ENCODE results near the gene XRCC1. TPM values are rescaled to one million over a fixed set of nuclear protein-coding genes. Genes with fewer than 3 reads are reported as not detected.

The XRCC1 gene
- total and polyA plus RNA-seq, 9 of the 15 experiments (the other 6 are each of a cell fraction or from before 2014, with no cell fraction given) = 1.5 to 36.9 (median 24.9) TPM

DNA sequence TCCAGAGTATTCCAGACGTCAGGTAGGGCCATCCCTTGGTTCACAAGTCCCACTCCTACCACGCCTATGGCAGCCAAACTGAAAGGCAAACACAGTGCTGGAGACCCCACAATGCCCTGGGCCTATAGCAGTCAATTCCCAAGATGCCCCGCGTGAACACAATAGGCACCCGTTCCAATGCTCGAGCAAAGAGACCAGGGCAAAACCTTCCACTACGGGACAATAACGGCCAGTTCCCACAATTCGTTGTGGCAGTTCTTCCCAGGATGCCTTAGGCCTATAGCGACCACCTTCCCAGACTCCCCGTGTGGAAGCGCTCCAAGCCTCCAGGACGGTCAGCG, 43.6 kb upstream of the XRCC1 start (continued):
- TF ChIP-seq ZFP91 (CRISPR knock-in tag; IDR thresholded peaks at IDR 0.05) (no peak), PHF8 (IDR thresholded peaks at IDR 0.05; ENCODE audit: borderline replicate concordance, low read length) (no peak), ZNF586 (CRISPR knock-in tag; conservative IDR thresholded peaks at IDR 0.05) (no peak; the same call in 1 of the 2 replicates), PKNOX1 (IDR thresholded peaks at IDR 0.05) (peak; percentile 26; the same call in 1 of the 2 replicates), NFYB (IDR thresholded peaks at IDR 0.05; ENCODE audit: extremely low read depth, insufficient read length) (no peak), BCOR (IDR thresholded peaks at IDR 0.05) (no peak), CREM (IDR thresholded peaks at IDR 0.05; ENCODE audit: low read depth) (no peak), POLR3A (IDR thresholded peaks at IDR 0.05; ENCODE audit: borderline replicate concordance, extremely low read depth, insufficient read depth, insufficient read length) (no peak), ZNF146 (CRISPR knock-in tag; IDR thresholded peaks at IDR 0.05; ENCODE audit: unreplicated experiment) (no peak), HDGF (IDR thresholded peaks at IDR 0.05) (peak; percentile 67; the same call in 1 of the 2 replicates), BHLHE40 (IDR thresholded peaks at IDR 0.05; ENCODE audit: low read length) (no peak), ZNF282 (CRISPR knock-in tag; IDR thresholded peaks at IDR 0.05) (no peak), KLF13 (tag; IDR thresholded peaks at IDR 0.05; ENCODE audit: borderline replicate concordance, low read depth) (0 out of 2 replicates have a peak, but pooled peaks have one; percentile 13), ETV1 (tag; conservative IDR thresholded peaks at IDR 0.05; ENCODE audit: low read depth) (no peak), CBX8 (IDR thresholded peaks at IDR 0.05; ENCODE audit: borderline replicate concordance, extremely low read depth, low read depth, low read length, poor library complexity, severe bottlenecking) (no peak)
- TF ChIP-seq, protein P1, sequence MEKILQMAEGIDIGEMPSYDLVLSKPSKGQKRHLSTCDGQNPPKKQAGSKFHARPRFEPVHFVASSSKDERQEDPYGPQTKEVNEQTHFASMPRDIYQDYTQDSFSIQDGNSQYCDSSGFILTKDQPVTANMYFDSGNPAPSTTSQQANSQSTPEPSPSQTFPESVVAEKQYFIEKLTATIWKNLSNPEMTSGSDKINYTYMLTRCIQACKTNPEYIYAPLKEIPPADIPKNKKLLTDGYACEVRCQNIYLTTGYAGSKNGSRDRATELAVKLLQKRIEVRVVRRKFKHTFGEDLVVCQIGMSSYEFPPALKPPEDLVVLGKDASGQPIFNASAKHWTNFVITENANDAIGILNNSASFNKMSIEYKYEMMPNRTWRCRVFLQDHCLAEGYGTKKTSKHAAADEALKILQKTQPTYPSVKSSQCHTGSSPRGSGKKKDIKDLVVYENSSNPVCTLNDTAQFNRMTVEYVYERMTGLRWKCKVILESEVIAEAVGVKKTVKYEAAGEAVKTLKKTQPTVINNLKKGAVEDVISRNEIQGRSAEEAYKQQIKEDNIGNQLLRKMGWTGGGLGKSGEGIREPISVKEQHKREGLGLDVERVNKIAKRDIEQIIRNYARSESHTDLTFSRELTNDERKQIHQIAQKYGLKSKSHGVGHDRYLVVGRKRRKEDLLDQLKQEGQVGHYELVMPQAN (IDR thresholded peaks at IDR 0.05; ENCODE audit: borderline replicate concordance) = peak; percentile 50; the same call in 1 of the 2 replicates
- TF ChIP-seq, protein P2, sequence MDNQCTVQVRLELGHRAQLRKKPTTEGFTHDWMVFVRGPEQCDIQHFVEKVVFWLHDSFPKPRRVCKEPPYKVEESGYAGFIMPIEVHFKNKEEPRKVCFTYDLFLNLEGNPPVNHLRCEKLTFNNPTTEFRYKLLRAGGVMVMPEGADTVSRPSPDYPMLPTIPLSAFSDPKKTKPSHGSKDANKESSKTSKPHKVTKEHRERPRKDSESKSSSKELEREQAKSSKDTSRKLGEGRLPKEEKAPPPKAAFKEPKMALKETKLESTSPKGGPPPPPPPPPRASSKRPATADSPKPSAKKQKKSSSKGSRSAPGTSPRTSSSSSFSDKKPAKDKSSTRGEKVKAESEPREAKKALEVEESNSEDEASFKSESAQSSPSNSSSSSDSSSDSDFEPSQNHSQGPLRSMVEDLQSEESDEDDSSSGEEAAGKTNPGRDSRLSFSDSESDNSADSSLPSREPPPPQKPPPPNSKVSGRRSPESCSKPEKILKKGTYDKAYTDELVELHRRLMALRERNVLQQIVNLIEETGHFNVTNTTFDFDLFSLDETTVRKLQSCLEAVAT (IDR thresholded peaks at IDR 0.05) = peak in 1 of 2 experiments; percentile 49; a peak in 1 of 4 replicates
- TF ChIP-seq, protein P3, sequence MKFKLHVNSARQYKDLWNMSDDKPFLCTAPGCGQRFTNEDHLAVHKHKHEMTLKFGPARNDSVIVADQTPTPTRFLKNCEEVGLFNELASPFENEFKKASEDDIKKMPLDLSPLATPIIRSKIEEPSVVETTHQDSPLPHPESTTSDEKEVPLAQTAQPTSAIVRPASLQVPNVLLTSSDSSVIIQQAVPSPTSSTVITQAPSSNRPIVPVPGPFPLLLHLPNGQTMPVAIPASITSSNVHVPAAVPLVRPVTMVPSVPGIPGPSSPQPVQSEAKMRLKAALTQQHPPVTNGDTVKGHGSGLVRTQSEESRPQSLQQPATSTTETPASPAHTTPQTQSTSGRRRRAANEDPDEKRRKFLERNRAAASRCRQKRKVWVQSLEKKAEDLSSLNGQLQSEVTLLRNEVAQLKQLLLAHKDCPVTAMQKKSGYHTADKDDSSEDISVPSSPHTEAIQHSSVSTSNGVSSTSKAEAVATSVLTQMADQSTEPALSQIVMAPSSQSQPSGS (CRISPR knock-in tag; IDR thresholded peaks at IDR 0.05) = no peak
